GM18951 (cell line): ENCODE data around the gene ARID1B.

Source experiments
- POLR2A ChIP-seq: IDR thresholded peaks from 4 replicates; pipeline ENCODE4 v1.6.1; 2011; ENCODE audit warnings: mild to moderate bottlenecking; ENCODE audit not compliant: insufficient read length, insufficient read depth; ENCODE audit errors: extremely low read depth
- in situ Hi-C: fragments of 300-500 bp; cut with MboI; formaldehyde crosslinking; loops from one replicate; pipeline ENCODE4 v1.12.0; 2022; ENCODE audit warnings: low sequenced_read_pairs, mixed read lengths, inconsistent platforms; ENCODE audit not compliant: unreplicated experiment

The ARID1B gene

DNA sequence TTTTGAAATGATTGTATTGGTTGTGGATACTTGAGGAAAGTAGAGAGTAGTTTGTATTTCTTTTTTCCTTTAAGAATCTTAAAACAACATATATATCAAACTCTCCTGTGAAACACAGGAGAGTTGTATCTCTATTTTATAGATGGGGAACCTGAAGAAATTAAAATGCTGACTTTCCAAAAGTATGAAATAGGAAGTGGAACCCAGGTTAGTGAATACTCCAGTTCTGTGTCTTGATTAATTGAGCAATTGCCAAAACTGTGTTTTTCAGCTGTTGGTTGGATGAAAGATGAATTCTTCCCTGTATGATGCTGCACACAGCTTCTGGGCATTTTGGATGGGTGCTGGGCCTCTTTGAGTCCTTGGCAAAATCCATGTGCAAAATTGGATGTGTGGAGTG is 86.3 kb downstream of the ARID1B start:
- in situ Hi-C loops, result no loop called here
- TF ChIP-seq POLR2A, result no peak

- no peak for TF ChIP-seq POLR2A
These were observed 87.4 kb downstream of the ARID1B start for GRCh38 chr6:156864557-156864956.

DNA sequence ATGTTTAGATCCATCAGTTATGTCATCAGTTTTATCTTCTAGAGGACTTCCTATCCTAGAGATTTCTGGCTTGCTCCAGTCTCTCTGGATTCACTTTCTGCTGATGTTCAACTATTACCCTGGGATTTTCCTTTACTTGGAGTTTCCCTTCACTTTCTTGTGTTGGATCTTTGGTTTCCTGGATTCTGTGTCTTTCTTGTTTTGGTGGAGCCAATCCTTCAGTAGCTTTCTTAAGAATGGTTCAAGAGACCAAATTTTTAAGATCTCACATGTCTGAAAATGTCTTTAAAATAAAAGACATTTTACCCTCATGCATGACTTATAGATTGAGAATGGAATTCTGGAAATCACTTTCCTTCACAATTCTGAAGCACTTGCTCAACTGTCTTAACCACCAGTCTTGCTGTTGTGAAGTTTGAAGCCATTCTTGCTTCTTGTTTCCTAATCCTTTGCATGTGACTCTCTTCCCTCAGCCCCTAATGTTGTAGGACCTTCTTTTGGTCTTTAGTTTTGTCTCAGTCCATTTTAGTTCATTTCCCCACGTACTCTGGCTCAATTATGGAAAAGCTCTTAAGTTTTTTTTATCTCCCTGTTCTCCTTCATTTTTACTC is 87.9 kb downstream of the ARID1B start:
- in situ Hi-C loops, result no loop called here
- no peak for TF ChIP-seq POLR2A

More at GRCh38 chr6:156864557-156864956, 87.4 kb downstream of the ARID1B start:
- in situ Hi-C loops, result no loop called here

- in situ Hi-C loops, result no loop called here
- TF ChIP-seq POLR2A, result no peak
These were observed 89.2 kb downstream of the ARID1B start for GRCh38 chr6:156866220-156867015.

DNA sequence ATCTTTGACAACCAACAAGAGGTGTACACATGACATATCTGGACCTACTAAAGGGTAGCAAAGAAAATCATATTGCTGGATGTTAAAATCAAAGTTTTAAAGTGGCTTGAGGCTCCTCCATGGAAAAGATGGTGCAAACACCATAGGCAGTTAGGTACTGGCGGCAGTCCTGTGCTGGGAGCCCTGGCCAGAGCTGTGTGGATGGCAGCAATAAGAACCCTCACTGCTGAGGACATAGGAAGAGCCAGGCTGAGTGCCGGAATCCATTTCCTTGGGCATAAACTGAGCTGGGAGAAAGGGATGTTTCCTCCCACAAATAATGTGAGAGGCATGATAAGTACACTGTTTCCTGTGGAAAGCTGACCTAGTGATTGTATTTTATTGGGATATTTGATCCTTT is 89.9 kb downstream of the ARID1B start:
- no peak for TF ChIP-seq POLR2A
- in situ Hi-C loops, result no loop called here

DNA sequence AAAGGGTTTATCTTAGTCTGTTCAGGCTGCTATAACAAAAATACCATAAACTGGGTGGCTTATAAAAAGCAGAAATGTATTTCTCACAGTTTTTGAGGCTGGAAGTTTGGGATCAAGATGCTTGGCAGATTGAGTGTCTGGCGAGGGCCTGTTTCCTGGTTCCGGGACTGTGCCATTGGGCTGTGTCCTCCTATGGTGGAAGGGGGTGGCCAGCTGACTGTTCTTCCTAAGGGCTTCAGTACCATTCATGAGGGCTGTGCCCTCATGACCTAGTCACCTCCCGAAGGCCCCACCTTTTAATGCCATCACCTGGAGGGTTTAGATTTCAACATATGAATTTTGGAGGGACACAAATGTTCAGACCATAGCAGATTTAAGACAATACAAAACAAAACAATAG is 91.2 kb downstream of the ARID1B start:
- in situ Hi-C loops, result no loop called here
- no peak for TF ChIP-seq POLR2A

DNA sequence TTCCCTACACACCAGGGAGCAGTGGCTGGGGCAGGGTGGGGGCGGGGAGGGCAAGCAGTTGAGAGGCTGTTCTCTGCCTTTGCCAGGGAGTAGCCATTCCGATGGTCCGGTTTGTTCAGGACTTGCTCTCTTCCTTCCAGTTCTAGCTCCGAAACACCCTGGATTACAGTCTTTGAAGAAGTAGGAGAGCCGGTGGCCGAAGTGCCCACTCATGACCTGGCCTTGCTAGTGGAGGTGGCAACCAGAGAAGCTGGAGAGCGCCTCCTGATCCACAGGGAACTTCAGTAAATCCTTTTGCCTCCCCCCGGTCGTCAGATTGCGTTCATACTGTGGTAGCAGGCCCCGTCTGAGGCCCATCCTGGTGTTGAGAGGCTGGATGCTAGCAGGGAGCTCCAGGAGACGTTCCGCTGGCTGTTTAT is 92.8 kb downstream of the ARID1B start:
- no peak for TF ChIP-seq POLR2A
- in situ Hi-C loops, result no loop called here

GRCh38 chr6:156870924-156871539 is 93.9 kb downstream of the ARID1B start:
- TF ChIP-seq POLR2A, result no peak
- in situ Hi-C loops, result no loop called here

GRCh38 chr6:156872903-156873302 is 95.7 kb downstream of the ARID1B start:
- in situ Hi-C loops, result no loop called here
- no peak for TF ChIP-seq POLR2A

DNA sequence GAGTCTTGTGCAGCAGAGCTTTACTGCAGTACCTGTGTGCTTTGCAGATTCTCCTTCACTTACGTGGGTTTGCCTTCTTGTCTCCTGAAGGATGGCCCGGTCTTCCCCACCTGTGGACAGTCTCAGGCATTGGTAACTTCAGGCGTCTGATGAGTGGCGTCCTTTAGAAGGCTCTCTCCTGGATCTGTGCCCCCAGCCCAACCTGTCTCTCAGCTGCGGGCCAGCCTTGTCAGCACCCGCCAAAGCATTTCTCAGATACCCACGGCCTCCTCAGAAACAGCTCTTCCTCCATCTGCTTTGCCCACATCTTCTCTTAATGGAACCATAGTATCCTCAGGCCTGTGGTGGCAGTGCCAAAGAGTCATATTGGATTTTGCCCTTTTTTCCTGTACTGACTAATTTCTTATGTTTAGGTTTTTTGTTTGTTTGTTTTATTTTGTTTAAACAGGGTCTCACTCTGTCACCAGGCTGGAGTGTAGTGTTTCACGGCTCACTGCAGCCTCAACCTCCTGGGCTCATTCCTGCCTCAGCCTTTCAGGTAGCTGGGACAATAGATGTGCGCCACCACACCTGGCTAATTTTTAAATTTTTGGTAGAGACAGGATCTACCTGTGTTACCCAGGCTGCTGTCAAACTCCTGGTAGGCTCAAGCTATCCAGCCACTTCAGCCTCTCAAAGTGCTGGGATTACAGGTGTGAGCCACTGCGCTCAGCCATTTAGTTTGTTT is 96.6 kb downstream of the ARID1B start:
- no peak for TF ChIP-seq POLR2A

GRCh38 chr6:156875062-156875461 is 97.9 kb downstream of the ARID1B start:
- in situ Hi-C loops, result no loop called here
- no peak for TF ChIP-seq POLR2A

More for the DNA sequence above, 96.6 kb downstream of the ARID1B start:
- in situ Hi-C loops, result no loop called here

- TF ChIP-seq POLR2A, result no peak
- in situ Hi-C loops, result no loop called here
These were observed 99.1 kb downstream of the ARID1B start for GRCh38 chr6:156876302-156876701.

DNA sequence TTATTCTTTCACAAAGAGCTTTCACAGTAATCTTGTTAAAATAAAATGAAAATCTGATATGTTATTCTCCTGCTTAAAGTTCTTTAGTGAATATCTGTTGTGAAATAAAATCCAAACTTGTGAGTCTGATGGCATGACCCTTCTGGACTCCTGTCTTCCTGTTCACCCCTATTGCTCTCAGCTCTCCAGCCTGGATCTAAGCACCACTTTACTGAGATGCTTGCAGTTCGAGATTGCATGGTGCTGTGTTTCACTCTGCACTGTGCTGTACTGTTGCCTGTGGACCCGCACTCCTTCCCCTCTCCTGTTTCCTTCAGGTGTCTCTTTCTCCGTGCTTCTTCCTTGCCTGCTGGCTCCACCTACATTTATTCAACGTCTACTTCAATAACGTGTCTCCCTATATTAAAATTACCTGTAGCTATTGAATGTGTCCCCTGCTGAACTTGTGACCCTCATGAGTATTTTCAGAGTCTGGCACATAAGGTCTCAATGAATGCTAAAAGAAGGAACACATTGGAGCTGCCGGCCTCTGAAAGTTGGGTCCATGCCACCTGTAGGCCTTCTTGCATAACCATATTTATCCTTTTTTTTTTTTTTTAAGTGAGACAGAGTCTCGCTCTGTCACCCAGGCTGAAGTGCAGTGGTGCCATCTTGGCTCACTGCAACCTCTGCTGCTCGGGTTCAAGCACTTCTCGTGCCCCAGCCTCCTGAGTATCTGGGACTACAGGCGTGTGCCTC is 100.1 kb downstream of the ARID1B start:
- no peak for TF ChIP-seq POLR2A
- in situ Hi-C loops, result no loop called here

- in situ Hi-C loops, result no loop called here
- TF ChIP-seq POLR2A, result no peak
These were observed 101.5 kb downstream of the ARID1B start for GRCh38 chr6:156878681-156879080.
